Activated naive CD8-positive, alpha-beta T cell treated with anti-CD3 and anti-CD28 coated beads, Interleukin-2, amount 10 ng/mL, durations not matched to agents 7 days and 5 days (primary cell): ENCODE results near the gene DDX43. TPM values are rescaled to one million over a fixed set of nuclear protein-coding genes. Genes with fewer than 3 reads are reported as not detected.
"Not testable (repeated sequence)": the region's sequence is repeated elsewhere in the genome, so short reads cannot be mapped to it uniquely, and the experiment has no call there.

Experiments
- ATAC-seq: fragments of 150-1000 bp; cut with Tn5 transposase; one replicate; pipeline ENCODE4 v1.10.0; 2021; ENCODE audit warnings: low read depth, moderate library complexity
- POLR2A ChIA-PET: fragments of 350-600 bp; sonication (Branson Sonifier 250); formaldehyde crosslinking; loops from one replicate; lab custom pipeline; 2021; ENCODE audit warnings: antibody characterized with exemption; lab: Charles Lee
- DNase-seq: peaks from one replicate; pipeline ENCODE4 v3.0.0; 2021
- H3K27ac Mint-ChIP-seq: one replicate; pipeline ENCODE4 v1.8.0; 2022; ENCODE audit warnings: mild to moderate bottlenecking, mixed read lengths
- H3K27me3 Mint-ChIP-seq: one replicate; pipeline ENCODE4 v1.8.0; 2022; ENCODE audit warnings: mild to moderate bottlenecking, moderate library complexity, mixed read lengths
- H3K36me3 Mint-ChIP-seq: one replicate; pipeline ENCODE4 v1.8.0; 2021; ENCODE audit warnings: mild to moderate bottlenecking, mixed read lengths
- H3K4me1 Mint-ChIP-seq: one replicate; pipeline ENCODE4 v1.8.0; 2021; ENCODE audit warnings: mixed read lengths
- H3K4me3 Mint-ChIP-seq: one replicate; pipeline ENCODE4 v1.8.0; 2022; ENCODE audit warnings: mild to moderate bottlenecking, moderate library complexity, mixed read lengths
- H3K9me3 Mint-ChIP-seq: one replicate; pipeline ENCODE4 v1.8.0; 2021; ENCODE audit warnings: mixed read lengths
- total RNA-seq, 2 experiments: library from RNA; stranded (reverse); gene quantifications; one replicate each; pipeline ENCODE4 v1.2.3, GENCODE V29; 2021

DDX43 gene
- total RNA-seq, 2 experiments from 2014 or later, result 1.3 to 3.5 TPM

DNA sequence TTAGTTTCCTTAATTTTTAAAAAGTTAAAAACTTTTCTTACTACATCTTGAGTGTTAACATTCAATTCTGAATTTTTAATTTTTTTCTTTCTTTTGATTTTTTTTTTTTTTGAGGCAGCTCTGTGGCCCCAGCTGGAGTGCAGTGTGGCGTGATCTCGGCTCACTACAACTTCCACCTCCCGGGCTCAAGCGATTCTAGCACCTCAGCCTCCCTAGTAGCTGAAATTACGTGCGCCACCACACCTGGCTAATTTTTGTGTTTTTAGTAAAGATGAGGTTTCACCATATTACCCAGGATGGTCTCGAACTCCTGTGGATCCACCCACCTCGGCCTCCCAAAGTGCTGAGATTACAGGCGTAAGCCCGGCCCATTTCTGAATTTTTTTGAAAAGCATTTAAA, 1.2 kb downstream of the DDX43 start:
- Mint-ChIP-seq H3K9me3 (no peaks in the 10 kb centered on the region), H3K4me3 (no peak overlapping the region), H3K4me1 (peaks cover 12% of the 10 kb centered on the region), H3K36me3 (peaks cover 5% of the 10 kb centered on the region), H3K27me3 (peaks cover 10% of the 10 kb centered on the region), H3K27ac (no peak overlapping the region)
- ATAC-seq, result no peak
- no peak for DNase-seq
- POLR2A ChIA-PET, result interaction anchor here (1.9 kb wide), 1 partner anchor 66 kb away, joined by 5 read pairs; the partner anchor contains the start of gene MTO1

DNA sequence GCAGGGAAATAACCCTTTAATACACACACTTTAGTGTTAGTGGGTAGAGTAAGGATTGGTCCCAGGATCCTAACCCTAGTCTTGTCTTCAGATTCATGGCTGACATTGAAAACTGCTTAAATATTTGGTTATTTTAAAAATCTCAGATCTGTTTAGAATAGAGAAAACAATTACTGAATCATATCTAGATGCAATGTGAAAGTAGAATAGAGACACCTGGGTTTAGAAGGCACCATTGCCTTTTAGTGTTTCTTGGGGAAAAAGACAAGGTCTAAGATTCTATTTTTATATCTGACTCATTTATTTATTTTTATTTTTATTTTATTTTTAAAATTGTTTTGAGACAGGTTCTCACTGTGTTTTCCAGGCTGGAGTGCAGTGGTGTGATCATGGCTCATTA, 6.0 kb downstream of the DDX43 start:
- H3K27ac Mint-ChIP-seq, result no peak overlapping the region
- peaks cover 12% of the 10 kb centered on the region for H3K27me3 Mint-ChIP-seq
- DNase-seq (no peak), ATAC-seq (no peak)
- H3K4me3 Mint-ChIP-seq, result no peak overlapping the region
- POLR2A ChIA-PET, result interaction anchor here (0.6 kb wide), 1 partner anchor 12 kb away, joined by 3 read pairs; no protein-coding TSS in a partner anchor
- H3K4me1 Mint-ChIP-seq, result no peaks in the 10 kb centered on the region
- H3K36me3 Mint-ChIP-seq, result peaks cover 3% of the 10 kb centered on the region
- H3K9me3 Mint-ChIP-seq, result no peaks in the 10 kb centered on the region

DNA sequence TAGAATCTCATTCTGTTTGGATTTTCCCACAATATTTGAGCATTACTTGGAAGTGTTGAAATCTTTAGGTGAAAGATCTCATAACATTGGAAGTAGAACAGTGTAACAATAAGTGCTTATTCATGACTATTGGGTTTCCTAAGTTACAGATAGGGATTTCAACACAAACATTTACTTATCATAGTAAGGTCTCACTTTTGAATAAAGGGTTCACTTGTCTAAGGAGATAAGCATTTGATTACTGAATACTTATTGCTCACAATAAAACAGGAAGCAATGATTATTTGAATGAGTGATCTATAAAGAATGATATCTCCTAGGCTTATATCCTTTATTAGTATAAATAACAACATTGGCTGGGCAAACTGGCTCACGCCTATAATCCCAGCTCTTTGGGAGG, 14.8 kb downstream of the DDX43 start:
- no peaks in the 10 kb centered on the region for H3K9me3 Mint-ChIP-seq
- POLR2A ChIA-PET, result no interaction called here
- no peak overlapping the region for H3K27ac Mint-ChIP-seq
- ATAC-seq (no peak), DNase-seq (no peak)
- H3K4me3 Mint-ChIP-seq, result no peak overlapping the region
- peaks cover 2% of the 10 kb centered on the region for H3K27me3 Mint-ChIP-seq
- H3K36me3 Mint-ChIP-seq, result peaks cover 14% of the 10 kb centered on the region
- no peaks in the 10 kb centered on the region for H3K4me1 Mint-ChIP-seq

DNA sequence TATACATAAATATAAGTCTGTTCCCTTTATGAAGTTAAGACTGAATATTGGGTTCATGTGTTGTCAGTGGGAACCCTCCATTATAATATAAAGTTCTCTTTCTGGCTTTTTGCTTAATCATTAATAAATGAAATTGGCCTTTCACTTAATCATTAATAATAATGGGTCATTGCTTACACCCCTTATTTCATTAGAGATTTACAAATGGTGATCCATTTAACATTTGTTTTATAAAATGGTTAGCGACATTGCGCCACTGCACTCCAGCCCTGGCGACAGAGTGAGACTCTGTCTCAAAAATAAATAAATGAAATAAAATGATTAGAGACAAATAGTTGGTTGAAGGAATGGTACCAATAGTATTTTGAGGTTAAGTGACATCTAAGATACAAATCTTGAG, 18.5 kb downstream of the DDX43 start:
- POLR2A ChIA-PET, result no interaction called here
- Mint-ChIP-seq H3K36me3 (peaks cover 33% of the 10 kb centered on the region), H3K9me3 (no peaks in the 10 kb centered on the region), H3K27ac (no peak overlapping the region), H3K27me3 (no peaks in the 10 kb centered on the region), H3K4me1 (no peaks in the 10 kb centered on the region), H3K4me3 (no peak overlapping the region)
- ATAC-seq, result no peak
- no peak for DNase-seq

DNA sequence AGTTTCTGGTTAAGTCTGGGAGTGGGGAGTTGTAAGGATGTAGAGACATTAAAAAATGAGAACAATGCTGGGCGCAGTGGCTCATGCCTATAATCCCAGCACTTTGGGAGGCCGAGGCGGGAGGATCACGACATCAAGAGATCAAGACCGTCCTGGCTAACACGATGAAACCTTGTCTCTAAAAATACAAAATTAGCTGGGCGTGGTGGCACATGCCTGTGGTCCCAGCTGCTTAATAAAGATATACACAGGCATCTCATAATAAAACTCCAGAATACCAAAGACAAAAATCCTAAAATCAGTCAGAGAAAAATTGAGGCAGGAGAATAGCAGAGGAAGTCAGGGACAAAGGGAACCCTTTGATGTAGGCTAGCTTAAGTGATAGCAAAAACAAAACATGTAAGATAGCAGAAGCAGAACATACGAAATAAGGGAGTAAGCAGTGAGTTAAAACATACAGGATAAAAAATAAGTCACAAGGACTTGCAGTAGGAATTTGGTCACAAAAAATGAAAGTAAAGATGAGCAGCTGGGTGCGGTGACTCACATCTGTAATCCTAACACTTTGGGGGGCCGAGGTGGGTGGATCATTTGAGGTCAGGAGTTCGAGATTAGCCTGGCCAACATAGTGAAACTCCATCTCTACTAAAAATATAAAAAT, 23.6 kb downstream of the DDX43 start:
- no peak for ATAC-seq
- Mint-ChIP-seq H3K4me3 (no peak overlapping the region), H3K36me3 (peaks cover 40% of the 10 kb centered on the region), H3K9me3 (no peaks in the 10 kb centered on the region), H3K27me3 (no peaks in the 10 kb centered on the region), H3K4me1 (peaks cover 19% of the 10 kb centered on the region), H3K27ac (peak overlapping the region; percentile 74)
- POLR2A ChIA-PET, result interaction anchor here (0.8 to 0.9 kb wide), 2 partner anchors 25 to 43 kb away, joined by 3 read pairs; partner anchors contain the start of gene MTO1
- no peak for DNase-seq

DNA sequence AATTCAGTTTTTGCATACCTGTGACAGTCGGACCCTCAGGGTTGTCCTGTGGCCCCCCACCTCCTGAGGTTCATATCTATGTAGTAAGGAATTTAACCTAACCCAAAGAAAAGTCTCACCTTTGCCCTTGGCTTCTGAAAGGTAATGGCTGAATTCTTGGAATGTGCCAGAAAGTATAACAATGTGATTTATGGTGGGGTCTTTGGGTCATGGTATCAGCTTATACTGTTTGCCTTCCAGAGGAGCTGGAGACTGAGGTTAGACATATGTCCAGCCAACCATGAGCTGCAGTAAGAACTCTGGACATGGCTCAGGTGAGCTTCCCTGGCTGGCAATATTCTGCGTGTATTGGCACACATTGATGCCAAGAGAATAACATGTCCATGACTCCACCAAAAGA, 26.9 kb downstream of the DDX43 start:
- ATAC-seq (no peak), DNase-seq (no peak)
- peak overlapping the region; percentile 73 for H3K4me3 Mint-ChIP-seq
- H3K9me3 Mint-ChIP-seq, result peaks cover 2% of the 10 kb centered on the region
- peaks cover 36% of the 10 kb centered on the region for H3K36me3 Mint-ChIP-seq
- POLR2A ChIA-PET, result interaction anchor here (1.0 to 4.1 kb wide), 5 partner anchors 30 to 100 kb away, joined by 3 to 23 read pairs (median 6); partner anchors contain the start of genes CGAS and MTO1
- H3K4me1 Mint-ChIP-seq, result peaks cover 27% of the 10 kb centered on the region
- H3K27ac Mint-ChIP-seq, result peak overlapping the region; percentile 95
- H3K27me3 Mint-ChIP-seq, result no peaks in the 10 kb centered on the region

DNA sequence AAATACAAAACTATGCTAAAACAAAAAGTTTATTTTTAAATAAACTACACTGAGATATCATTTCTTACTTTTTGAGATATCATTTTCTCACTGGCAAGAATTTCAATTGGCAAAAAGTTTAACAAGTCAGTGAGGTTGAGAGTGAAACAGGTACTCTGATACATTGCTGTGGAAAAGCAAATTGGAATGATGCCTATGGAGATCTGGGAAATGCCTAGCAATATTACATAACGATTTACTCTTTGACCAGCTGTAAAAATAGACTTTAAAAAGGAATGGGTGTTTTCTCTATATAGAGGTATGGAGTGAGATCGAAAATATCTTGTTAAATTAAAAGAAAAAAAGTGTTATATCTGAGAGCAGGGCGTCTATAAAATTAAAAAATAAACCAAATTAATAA, 40.6 kb downstream of the DDX43 start:
- Mint-ChIP-seq H3K27ac (no peak overlapping the region), H3K27me3 (no peaks in the 10 kb centered on the region), H3K4me1 (peaks cover 11% of the 10 kb centered on the region), H3K9me3 (no peaks in the 10 kb centered on the region), H3K36me3 (peaks cover 25% of the 10 kb centered on the region), H3K4me3 (no peak overlapping the region)
- POLR2A ChIA-PET, result interaction anchor here (1.4 to 1.7 kb wide), 2 partner anchors 15 to 26 kb away, joined by 7 read pairs; partner anchors contain the start of gene MTO1
- no peak for ATAC-seq
- DNase-seq, result no peak

DNA sequence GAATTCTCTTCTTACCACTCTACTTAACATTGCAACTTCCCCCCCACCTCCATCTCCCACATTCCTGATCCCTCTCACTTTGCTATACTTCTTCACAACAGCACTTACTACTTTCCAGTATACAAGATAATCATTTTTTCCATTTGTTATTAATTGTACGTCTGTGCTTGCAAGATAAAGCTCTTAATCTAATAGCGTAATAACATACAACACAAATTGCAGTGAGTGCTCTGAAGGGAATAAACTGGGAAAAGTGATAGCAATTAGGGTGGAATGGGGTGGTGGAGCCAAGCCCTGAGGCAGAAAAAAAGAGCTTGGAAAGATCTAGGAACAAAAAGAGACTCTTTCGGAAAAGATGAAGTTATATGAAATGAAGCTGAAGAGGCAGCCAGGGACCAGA, 48.9 kb downstream of the DDX43 start:
- Mint-ChIP-seq H3K27ac (peak overlapping the region; percentile 78), H3K9me3 (no peaks in the 10 kb centered on the region), H3K27me3 (no peaks in the 10 kb centered on the region), H3K4me3 (no peak overlapping the region), H3K4me1 (peaks cover 43% of the 10 kb centered on the region), H3K36me3 (peaks cover 40% of the 10 kb centered on the region)
- POLR2A ChIA-PET, result interaction anchor here (1.0 to 2.3 kb wide), 2 partner anchors 8 to 19 kb away, joined by 3 to 8 read pairs; partner anchors contain the start of gene CGAS
- ATAC-seq (no peak), DNase-seq (no peak)

DNA sequence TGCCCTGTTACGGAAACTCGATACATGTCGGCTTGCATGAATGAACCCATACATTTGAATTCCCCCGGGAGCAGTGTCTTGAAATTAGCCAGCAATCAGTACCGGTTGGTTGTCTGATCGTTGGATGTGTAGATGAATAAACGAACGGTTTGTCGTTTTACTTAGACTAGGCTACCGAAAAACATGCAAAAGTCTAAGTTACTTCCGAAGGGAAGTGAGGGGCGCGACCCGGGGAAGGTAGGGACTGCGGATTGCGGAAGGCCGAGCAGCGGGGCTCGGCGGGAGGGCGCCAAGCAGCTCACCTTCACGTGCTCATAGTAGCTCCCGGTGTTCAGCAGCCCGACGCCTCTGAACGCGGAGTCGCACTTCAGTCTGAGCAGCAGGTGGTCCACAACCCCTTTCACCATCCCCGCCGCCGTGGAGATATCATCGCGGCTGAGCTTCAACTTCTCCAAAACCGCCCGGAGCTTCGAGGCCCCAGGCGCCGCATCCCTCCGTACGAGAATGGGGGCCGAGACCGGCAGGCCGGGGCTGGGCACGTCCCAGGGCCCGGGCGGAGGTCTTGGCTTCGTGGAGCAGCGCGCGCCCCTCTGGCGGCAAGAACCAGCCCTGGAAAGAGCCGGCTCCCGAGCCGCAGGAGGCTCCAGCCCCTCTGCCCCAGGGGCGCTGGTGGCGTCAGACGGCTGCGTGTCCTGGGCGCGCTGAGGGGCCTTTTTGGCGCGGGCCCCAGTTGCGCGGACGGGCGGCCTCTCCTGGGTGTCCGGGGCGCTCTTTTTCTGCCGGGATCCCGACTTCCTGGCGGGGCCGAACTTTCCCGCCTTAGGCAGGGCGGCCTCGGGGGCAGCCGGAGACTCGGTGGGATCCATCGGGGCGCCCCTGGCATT, 56.8 kb downstream of the DDX43 start:
- Mint-ChIP-seq H3K4me3 (peak overlapping the region; percentile 97), H3K9me3 (no peaks in the 10 kb centered on the region), H3K36me3 (peaks cover 21% of the 10 kb centered on the region), H3K4me1 (peaks cover 34% of the 10 kb centered on the region), H3K27ac (peak overlapping the region; percentile 90), H3K27me3 (no peaks in the 10 kb centered on the region)
- POLR2A ChIA-PET, result interaction anchor here (0.6 to 3.7 kb wide), 9 partner anchors 9 to 137 kb away, joined by 3 to 108 read pairs (median 7); partner anchors contain the start of genes EEF1A1 and MTO1
- ATAC-seq (peak; percentile 65), DNase-seq (peak; percentile 71)

DNA sequence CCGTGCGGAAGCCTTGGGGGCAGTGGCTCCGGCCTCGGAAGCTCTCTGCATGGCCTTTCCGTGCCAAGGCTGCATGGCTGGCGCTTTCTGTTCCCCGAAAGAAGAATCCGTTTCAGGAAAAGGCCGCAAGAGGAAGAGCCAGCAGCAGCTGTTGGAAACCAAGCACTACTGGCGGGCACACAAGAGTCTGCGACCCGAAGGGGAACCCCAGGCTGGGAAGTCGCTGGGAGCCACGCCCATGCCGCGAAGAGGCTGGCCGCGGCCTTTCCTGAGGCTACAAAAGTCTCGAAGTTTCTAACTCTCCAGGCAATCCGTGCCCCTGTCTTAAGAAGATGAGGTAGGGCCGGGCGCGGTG, 57.5 kb downstream of the DDX43 start, which contains the start of gene CGAS:
CGAS (minus strand) TSS at position 191 of the 355 bp plus-strand sequence; CDS start at position 75, 116 bp downstream.
- peak within 1 kb of the TSS; percentile 97 for H3K4me3 Mint-ChIP-seq
- H3K36me3 Mint-ChIP-seq, result peaks cover 23% of the 10 kb centered on the region
- no peaks in the 10 kb centered on the region for H3K9me3 Mint-ChIP-seq
- H3K27me3 Mint-ChIP-seq, result no peaks in the 10 kb centered on the region
- peak within 1 kb of the TSS; percentile 90 for H3K27ac Mint-ChIP-seq
- ATAC-seq, result peak; percentile 78
- peaks cover 34% of the 10 kb centered on the region for H3K4me1 Mint-ChIP-seq
- POLR2A ChIA-PET, result interaction anchor here (1.1 to 3.7 kb wide), 8 partner anchors 10 to 136 kb away, joined by 3 to 108 read pairs (median 8); partner anchors contain the start of genes EEF1A1 and MTO1
- peak; percentile 81 for DNase-seq

DNA sequence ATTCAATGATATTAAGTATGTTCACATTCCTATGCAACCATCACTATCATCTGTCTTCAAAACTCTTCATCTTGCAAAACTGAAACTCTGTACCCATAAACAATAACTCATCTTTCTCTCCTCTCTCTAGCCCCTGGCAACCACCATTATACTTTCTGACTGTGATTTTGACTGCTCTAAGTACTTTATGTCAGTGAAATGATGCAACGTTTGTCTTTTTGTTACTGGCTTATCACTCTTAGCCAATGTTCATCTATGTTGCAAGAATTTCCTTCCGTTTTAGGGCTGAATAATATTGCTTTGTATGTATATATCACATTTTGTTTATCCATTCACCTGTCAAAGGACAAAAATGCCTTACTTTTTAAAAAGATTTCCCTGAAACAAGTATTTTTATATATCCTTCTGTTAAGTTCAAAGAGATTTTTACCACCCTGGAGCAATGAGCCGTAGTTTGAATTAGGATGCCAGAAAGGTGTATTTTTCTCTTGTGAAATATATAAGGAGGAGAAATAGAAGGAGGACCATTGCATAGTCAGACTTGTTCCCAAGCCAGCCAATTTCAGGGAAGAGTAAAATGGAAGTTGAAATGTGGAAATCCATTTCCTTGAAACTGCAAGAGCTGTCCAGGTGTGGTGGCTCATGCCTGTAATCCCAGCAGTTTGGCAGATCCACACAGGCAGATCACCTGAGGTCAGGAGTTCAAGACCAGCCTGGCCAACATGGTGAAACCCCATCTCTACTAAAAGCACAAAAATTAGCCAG, 61.4 kb downstream of the DDX43 start:
- POLR2A ChIA-PET, result interaction anchor here (1.0 kb wide), 1 partner anchor 66 kb away, joined by 5 read pairs; no protein-coding TSS in a partner anchor
- Mint-ChIP-seq H3K27ac (peak overlapping the region; percentile 43), H3K27me3 (no peaks in the 10 kb centered on the region), H3K9me3 (no peaks in the 10 kb centered on the region), H3K4me1 (peaks cover 37% of the 10 kb centered on the region), H3K4me3 (peak overlapping the region; percentile 18), H3K36me3 (peaks cover 2% of the 10 kb centered on the region)
- ATAC-seq (no peak), DNase-seq (no peak)

DNA sequence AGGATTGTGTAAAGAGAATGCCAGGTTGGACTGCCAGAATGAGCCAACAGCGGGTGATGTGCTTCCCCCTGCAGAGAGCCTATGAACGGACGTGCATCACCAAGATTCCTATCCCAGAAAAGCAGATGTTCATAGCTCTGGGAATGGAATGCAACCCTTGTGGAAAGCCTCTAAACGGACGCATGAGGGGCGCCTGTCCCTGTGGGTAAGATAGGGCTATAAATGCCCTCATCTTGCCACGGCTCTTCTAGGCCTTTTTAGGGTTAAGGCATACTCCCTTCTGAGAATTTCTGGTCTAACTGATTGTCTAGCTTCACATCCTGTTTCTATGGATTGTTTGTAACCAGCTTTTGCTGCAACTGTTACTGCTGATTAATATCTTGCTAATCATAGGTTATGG, 64.8 kb downstream of the DDX43 start:
- H3K27me3 Mint-ChIP-seq, ATAC-seq, DNase-seq, H3K9me3 Mint-ChIP-seq: not testable (repeated sequence)
- Mint-ChIP-seq H3K27ac (peak overlapping the region; percentile 99), H3K36me3 (peaks cover 14% of the 10 kb centered on the region), H3K4me1 (peaks cover 45% of the 10 kb centered on the region), H3K4me3 (peak overlapping the region; percentile 95)
- POLR2A ChIA-PET, result interaction anchor here (0.7 to 1.2 kb wide), 3 partner anchors 53 to 126 kb away, joined by 3 to 4 read pairs (median 3); no protein-coding TSS in a partner anchor
